ENCODE results near the gene PCCB. TPM values are rescaled to one million over a fixed set of nuclear protein-coding genes. Genes with fewer than 3 reads are reported as not detected.

The PCCB gene
- total RNA-seq, 3 donors from 2014 or later (not counting 1 experiment from before 2014, with no cell fraction given), result 17.7 to 19.9 (median 17.8) TPM

- H3K4me1 Mint-ChIP-seq, result peaks cover 31 to 35% of the 10 kb centered on the region in 2 donors
- Histone ChIP-seq H3K9me3 (ENCODE audit: control insufficient read depth, insufficient read depth, low read length) (peaks cover 7% of the 10 kb centered on the region), H3K4me3 (ENCODE audit: low read length) (no peak overlapping the region), H3K4me1 (ENCODE audit: control insufficient read depth, insufficient read depth, low read length) (no peaks in the 10 kb centered on the region), H3K27ac (ENCODE audit: low read length) (no peak overlapping the region), H3K36me3 (ENCODE audit: control insufficient read depth, insufficient read depth, low read length) (peaks cover 2% of the 10 kb centered on the region), H3K27me3 (ENCODE audit: control insufficient read depth, insufficient read depth, low read length) (no peaks in the 10 kb centered on the region)
- ATAC-seq (no peak), DNase-seq (no peak)
- H3K9me3 Mint-ChIP-seq, result peaks cover 4 to 12% of the 10 kb centered on the region in 2 donors
- H3K36me3 Mint-ChIP-seq, result peaks cover 22% of the 10 kb centered on the region
- intact Hi-C loops (cut with micrococcal nuclease), result no loop called here
- no peaks in the 10 kb centered on the region for H3K27me3 Mint-ChIP-seq (ENCODE audit: low read depth in 2 of 2)
- no peak overlapping the region for H3K27ac Mint-ChIP-seq
- no peak overlapping the region for H3K4me3 Mint-ChIP-seq
- TF ChIP-seq, protein P1, sequence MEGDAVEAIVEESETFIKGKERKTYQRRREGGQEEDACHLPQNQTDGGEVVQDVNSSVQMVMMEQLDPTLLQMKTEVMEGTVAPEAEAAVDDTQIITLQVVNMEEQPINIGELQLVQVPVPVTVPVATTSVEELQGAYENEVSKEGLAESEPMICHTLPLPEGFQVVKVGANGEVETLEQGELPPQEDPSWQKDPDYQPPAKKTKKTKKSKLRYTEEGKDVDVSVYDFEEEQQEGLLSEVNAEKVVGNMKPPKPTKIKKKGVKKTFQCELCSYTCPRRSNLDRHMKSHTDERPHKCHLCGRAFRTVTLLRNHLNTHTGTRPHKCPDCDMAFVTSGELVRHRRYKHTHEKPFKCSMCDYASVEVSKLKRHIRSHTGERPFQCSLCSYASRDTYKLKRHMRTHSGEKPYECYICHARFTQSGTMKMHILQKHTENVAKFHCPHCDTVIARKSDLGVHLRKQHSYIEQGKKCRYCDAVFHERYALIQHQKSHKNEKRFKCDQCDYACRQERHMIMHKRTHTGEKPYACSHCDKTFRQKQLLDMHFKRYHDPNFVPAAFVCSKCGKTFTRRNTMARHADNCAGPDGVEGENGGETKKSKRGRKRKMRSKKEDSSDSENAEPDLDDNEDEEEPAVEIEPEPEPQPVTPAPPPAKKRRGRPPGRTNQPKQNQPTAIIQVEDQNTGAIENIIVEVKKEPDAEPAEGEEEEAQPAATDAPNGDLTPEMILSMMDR (IDR thresholded peaks at IDR 0.05), result no peak
- 96% methylated on average over 4 of the region's 4 CpGs for WGBS (ENCODE audit: insufficient coverage)
These were observed 26.1 kb downstream of the PCCB start for GRCh38 chr3:136276049-136276755.

- no peaks in the 10 kb centered on the region for H3K27me3 Mint-ChIP-seq (ENCODE audit: low read depth in 2 of 2)
- H3K4me3 Mint-ChIP-seq, result no peak overlapping the region
- DNase-seq, result no peak
- no peaks in the 10 kb centered on the region for H3K27me3 ChIP-seq (ENCODE audit: control insufficient read depth, insufficient read depth, low read length)
- H3K4me1 ChIP-seq (ENCODE audit: control insufficient read depth, insufficient read depth, low read length), result no peaks in the 10 kb centered on the region
- peaks cover 2% of the 10 kb centered on the region for H3K36me3 ChIP-seq (ENCODE audit: control insufficient read depth, insufficient read depth, low read length)
- peaks cover 24 to 38% of the 10 kb centered on the region in 2 donors for H3K4me1 Mint-ChIP-seq
- peak in 1 of 3 donors; percentile 7 for ATAC-seq
- H3K27ac ChIP-seq (ENCODE audit: low read length), result no peak overlapping the region
- TF ChIP-seq, protein P1 (IDR thresholded peaks at IDR 0.05), result no peak
- no peak overlapping the region for H3K4me3 ChIP-seq (ENCODE audit: low read length)
- H3K36me3 Mint-ChIP-seq, result peaks cover 26% of the 10 kb centered on the region
- intact Hi-C loops (cut with micrococcal nuclease), result no loop called here
- 94% methylated on average over 5 of the region's 5 CpGs for WGBS (ENCODE audit: insufficient coverage)
- no peak overlapping the region for H3K27ac Mint-ChIP-seq
- peaks cover 7% of the 10 kb centered on the region for H3K9me3 ChIP-seq (ENCODE audit: control insufficient read depth, insufficient read depth, low read length)
- H3K9me3 Mint-ChIP-seq, result peaks cover 4 to 15% of the 10 kb centered on the region in 2 donors
These were observed 27.0 kb downstream of the PCCB start for GRCh38 chr3:136277115-136277514.

GRCh38 chr3:136277634-136278033 lies 27.5 kb downstream of the PCCB start:
- H3K4me1 ChIP-seq (ENCODE audit: control insufficient read depth, insufficient read depth, low read length), result no peaks in the 10 kb centered on the region
- Mint-ChIP-seq H3K27ac (peak overlapping the region in 1 of 2 donors; percentile 8), H3K9me3 (peaks cover 4 to 15% of the 10 kb centered on the region in 2 donors), H3K36me3 (peaks cover 26% of the 10 kb centered on the region), H3K4me3 (no peak overlapping the region), H3K27me3 (ENCODE audit: low read depth in 2 of 2) (no peaks in the 10 kb centered on the region), H3K4me1 (peaks cover 19 to 38% of the 10 kb centered on the region in 2 donors)
- ATAC-seq (no peak), DNase-seq (no peak)
- H3K4me3 ChIP-seq (ENCODE audit: low read length), result no peak overlapping the region
- H3K27ac ChIP-seq (ENCODE audit: low read length), result no peak overlapping the region
- intact Hi-C loops (cut with micrococcal nuclease), result no loop called here
- 98% methylated on average over 4 of the region's 4 CpGs for WGBS (ENCODE audit: insufficient coverage)
- peaks cover 3% of the 10 kb centered on the region for H3K36me3 ChIP-seq (ENCODE audit: control insufficient read depth, insufficient read depth, low read length)
- peaks cover 7% of the 10 kb centered on the region for H3K9me3 ChIP-seq (ENCODE audit: control insufficient read depth, insufficient read depth, low read length)
- no peaks in the 10 kb centered on the region for H3K27me3 ChIP-seq (ENCODE audit: control insufficient read depth, insufficient read depth, low read length)
- TF ChIP-seq, protein P1 (IDR thresholded peaks at IDR 0.05), result no peak

GRCh38 chr3:136279092-136279491 lies 29.0 kb downstream of the PCCB start:
- Histone ChIP-seq H3K27me3 (ENCODE audit: control insufficient read depth, insufficient read depth, low read length) (no peaks in the 10 kb centered on the region), H3K36me3 (ENCODE audit: control insufficient read depth, insufficient read depth, low read length) (peaks cover 7% of the 10 kb centered on the region), H3K4me1 (ENCODE audit: control insufficient read depth, insufficient read depth, low read length) (no peaks in the 10 kb centered on the region), H3K27ac (ENCODE audit: low read length) (no peak overlapping the region), H3K9me3 (ENCODE audit: control insufficient read depth, insufficient read depth, low read length) (peaks cover 7% of the 10 kb centered on the region), H3K4me3 (ENCODE audit: low read length) (no peak overlapping the region)
- Mint-ChIP-seq H3K4me3 (no peak overlapping the region), H3K4me1 (peaks cover 14 to 35% of the 10 kb centered on the region in 2 donors), H3K9me3 (peaks cover 4 to 15% of the 10 kb centered on the region in 2 donors), H3K36me3 (peaks cover 26% of the 10 kb centered on the region), H3K27ac (no peak overlapping the region), H3K27me3 (ENCODE audit: low read depth in 2 of 2) (no peaks in the 10 kb centered on the region)
- ATAC-seq (no peak), DNase-seq (no peak)
- intact Hi-C loops (cut with micrococcal nuclease), result no loop called here
- TF ChIP-seq, protein P1 (IDR thresholded peaks at IDR 0.05), result no peak
